Type B pancreatic cell (in vitro differentiated cells): Measurements from ENCODE around the gene PLA2G12A. TPM values are rescaled to one million over a fixed set of nuclear protein-coding genes. Genes with fewer than 3 reads are reported as not detected.

ENCODE experiments used
- DNase-seq: peaks from one replicate; pipeline ENCODE4 v3.0.0; 2021; ENCODE audit warnings: mixed read lengths; ENCODE audit not compliant: unreplicated experiment; ENCODE audit errors: extremely low spot score
- H3K27ac Mint-ChIP-seq: 2 replicates; pipeline ENCODE4 v1.8.0; 2021; ENCODE audit warnings: mild to moderate bottlenecking, mixed read lengths
- H3K27me3 Mint-ChIP-seq: 2 replicates; pipeline ENCODE4 v1.8.0; 2021; ENCODE audit warnings: mixed read lengths
- H3K36me3 Mint-ChIP-seq: 2 replicates; pipeline ENCODE4 v1.8.0; 2021; ENCODE audit warnings: mixed read lengths
- H3K4me1 Mint-ChIP-seq: one replicate; pipeline ENCODE4 v1.8.0; 2021; ENCODE audit warnings: mixed read lengths; ENCODE audit not compliant: unreplicated experiment
- H3K4me3 Mint-ChIP-seq: 2 replicates; pipeline ENCODE4 v1.8.0; 2021; ENCODE audit warnings: mild to moderate bottlenecking, mixed read lengths
- H3K9me3 Mint-ChIP-seq: 2 replicates; pipeline ENCODE4 v1.8.0; 2021; ENCODE audit warnings: mixed read lengths
- total RNA-seq: library from RNA; stranded (reverse); gene quantifications from 2 replicates; pipeline ENCODE4 v1.2.1, GENCODE V29; 2021; ENCODE audit warnings: low replicate concordance
- TF ChIP-seq, protein P1 (sequence below): fragments of 200-600 bp; sonication (generic); conservative IDR thresholded peaks from 2 replicates; pipeline ENCODE4 v1.5.0; 2021; ENCODE audit warnings: antibody characterized with exemption, mild to moderate bottlenecking

The PLA2G12A gene
- total RNA-seq, 1 donor from 2014 or later = 39.3 TPM

DNA sequence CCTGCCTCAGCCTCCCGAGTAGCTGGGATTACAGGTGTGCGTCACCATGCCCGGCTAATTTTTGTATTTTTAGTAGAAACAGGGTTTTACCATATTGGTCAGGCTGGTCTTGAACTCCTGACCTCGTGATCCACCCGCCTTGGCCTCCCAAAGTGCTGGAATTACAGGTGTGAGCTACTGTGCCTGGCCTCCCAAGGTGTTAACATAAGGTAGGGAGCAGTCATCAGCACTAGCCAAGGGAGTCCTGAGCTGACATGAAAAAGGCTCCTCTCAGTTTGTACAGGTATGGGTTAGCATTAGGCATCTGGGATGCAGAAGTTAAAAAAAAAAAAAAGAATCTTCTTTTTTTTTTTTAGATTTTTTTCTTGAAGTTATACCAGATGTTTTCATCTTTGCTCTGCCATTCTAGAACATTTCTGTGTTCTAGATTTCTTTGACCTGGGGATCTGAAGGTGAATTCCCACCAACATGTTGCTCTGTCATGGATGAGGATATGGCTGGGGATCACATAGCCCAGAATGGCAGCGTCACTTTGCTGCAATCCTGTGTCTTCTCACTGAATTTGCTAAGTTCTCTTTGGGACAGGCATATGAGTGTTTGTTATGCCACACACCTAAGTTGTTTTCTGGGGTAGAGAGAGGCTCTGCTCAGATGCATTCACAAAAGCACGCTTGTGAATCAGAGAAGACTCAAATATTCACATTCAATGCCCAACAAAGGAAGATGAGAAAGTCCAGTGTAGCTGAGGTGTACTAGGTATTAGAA is 24.4 kb upstream of the PLA2G12A start:
- TF ChIP-seq, protein P1, sequence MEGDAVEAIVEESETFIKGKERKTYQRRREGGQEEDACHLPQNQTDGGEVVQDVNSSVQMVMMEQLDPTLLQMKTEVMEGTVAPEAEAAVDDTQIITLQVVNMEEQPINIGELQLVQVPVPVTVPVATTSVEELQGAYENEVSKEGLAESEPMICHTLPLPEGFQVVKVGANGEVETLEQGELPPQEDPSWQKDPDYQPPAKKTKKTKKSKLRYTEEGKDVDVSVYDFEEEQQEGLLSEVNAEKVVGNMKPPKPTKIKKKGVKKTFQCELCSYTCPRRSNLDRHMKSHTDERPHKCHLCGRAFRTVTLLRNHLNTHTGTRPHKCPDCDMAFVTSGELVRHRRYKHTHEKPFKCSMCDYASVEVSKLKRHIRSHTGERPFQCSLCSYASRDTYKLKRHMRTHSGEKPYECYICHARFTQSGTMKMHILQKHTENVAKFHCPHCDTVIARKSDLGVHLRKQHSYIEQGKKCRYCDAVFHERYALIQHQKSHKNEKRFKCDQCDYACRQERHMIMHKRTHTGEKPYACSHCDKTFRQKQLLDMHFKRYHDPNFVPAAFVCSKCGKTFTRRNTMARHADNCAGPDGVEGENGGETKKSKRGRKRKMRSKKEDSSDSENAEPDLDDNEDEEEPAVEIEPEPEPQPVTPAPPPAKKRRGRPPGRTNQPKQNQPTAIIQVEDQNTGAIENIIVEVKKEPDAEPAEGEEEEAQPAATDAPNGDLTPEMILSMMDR = no peak
- H3K27me3 Mint-ChIP-seq = peaks cover 7% of the 10 kb centered on the region
- no peaks in the 10 kb centered on the region for H3K4me1 Mint-ChIP-seq
- H3K9me3 Mint-ChIP-seq = no peaks in the 10 kb centered on the region
- no peak for DNase-seq
- no peaks in the 10 kb centered on the region for H3K36me3 Mint-ChIP-seq
- H3K4me3 Mint-ChIP-seq = no peak overlapping the region
- H3K27ac Mint-ChIP-seq = no peak overlapping the region

DNA sequence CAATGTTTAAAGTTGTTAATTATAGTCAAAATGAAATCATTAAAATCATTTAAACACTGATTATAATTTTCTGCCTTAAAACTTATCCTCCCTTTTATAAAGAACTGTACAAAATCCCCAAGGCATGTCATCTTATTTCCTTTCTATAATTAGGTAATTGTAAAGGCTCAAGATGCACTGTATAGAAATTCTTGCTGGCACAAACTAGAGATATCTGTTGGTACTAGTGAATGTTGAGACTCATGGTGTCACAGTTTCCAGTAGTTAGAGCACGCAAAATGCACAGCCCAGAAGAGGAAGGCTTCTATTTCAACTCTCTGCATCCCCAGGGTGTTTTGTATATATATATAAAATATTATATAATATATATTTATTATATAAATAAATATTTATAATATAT is 22.7 kb upstream of the PLA2G12A start:
- Mint-ChIP-seq H3K9me3 (no peaks in the 10 kb centered on the region), H3K36me3 (no peaks in the 10 kb centered on the region), H3K4me3 (no peak overlapping the region), H3K27ac (no peak overlapping the region), H3K27me3 (peaks cover 7% of the 10 kb centered on the region), H3K4me1 (no peaks in the 10 kb centered on the region)
- TF ChIP-seq, protein P1 = no peak
- DNase-seq = no peak

DNA sequence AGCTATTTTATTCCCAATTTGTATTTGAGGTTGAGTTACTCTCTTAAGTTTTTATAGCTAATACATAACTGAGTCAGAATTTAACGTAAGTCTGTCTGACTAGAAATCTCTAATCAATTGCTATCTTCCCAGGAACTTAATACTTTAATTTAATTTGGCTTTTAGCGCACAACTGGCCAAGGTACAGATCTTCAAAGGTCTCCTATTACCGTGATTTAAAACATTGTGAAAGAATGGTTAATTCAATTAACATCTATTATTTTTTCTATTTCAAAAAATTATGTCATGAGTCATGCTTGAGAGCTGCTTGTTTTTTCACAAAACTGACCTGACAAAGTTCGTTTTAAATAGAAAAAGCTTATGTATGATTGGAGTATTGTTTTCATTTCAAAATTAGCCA is 22.0 kb upstream of the PLA2G12A start:
- H3K27me3 Mint-ChIP-seq = peaks cover 7% of the 10 kb centered on the region
- no peak for DNase-seq
- TF ChIP-seq, protein P1 = no peak
- H3K9me3 Mint-ChIP-seq = no peaks in the 10 kb centered on the region
- H3K36me3 Mint-ChIP-seq = no peaks in the 10 kb centered on the region
- H3K4me3 Mint-ChIP-seq = no peak overlapping the region
- H3K4me1 Mint-ChIP-seq = no peaks in the 10 kb centered on the region
- no peak overlapping the region for H3K27ac Mint-ChIP-seq

GRCh38 chr4:109750652-109751244 is 20.9 kb upstream of the PLA2G12A start:
- Mint-ChIP-seq H3K4me3 (no peak overlapping the region), H3K36me3 (no peaks in the 10 kb centered on the region), H3K27ac (no peak overlapping the region), H3K4me1 (no peaks in the 10 kb centered on the region), H3K9me3 (no peaks in the 10 kb centered on the region), H3K27me3 (peaks cover 7% of the 10 kb centered on the region)
- TF ChIP-seq, protein P1 = no peak
- DNase-seq = no peak

- TF ChIP-seq, protein P1 = no peak
- no peak overlapping the region for H3K4me3 Mint-ChIP-seq
- no peak overlapping the region for H3K27ac Mint-ChIP-seq
- no peaks in the 10 kb centered on the region for H3K36me3 Mint-ChIP-seq
- DNase-seq = no peak
- H3K9me3 Mint-ChIP-seq = no peaks in the 10 kb centered on the region
- H3K4me1 Mint-ChIP-seq = no peaks in the 10 kb centered on the region
- H3K27me3 Mint-ChIP-seq = peaks cover 3% of the 10 kb centered on the region
These were observed 19.7 kb upstream of the PLA2G12A start for GRCh38 chr4:109749388-109750082.
